Suppressor macrophage treated with lipopolysaccharide for 1 hour (primary cell): Measurements from ENCODE around the gene MAT2A.
A peak's percentile ranks its signal among the peaks of the same experiment; 100 is the strongest.
"Not testable (repeated sequence)": the region's sequence is repeated elsewhere in the genome, so short reads cannot be mapped to it uniquely, and the experiment has no call there.

ENCODE experiments used
- DNase-seq, 3 donors: peaks; one replicate each; pipeline ENCODE4 v3.0.0-alpha.2; 2020 to 2022

The MAT2A gene

DNA sequence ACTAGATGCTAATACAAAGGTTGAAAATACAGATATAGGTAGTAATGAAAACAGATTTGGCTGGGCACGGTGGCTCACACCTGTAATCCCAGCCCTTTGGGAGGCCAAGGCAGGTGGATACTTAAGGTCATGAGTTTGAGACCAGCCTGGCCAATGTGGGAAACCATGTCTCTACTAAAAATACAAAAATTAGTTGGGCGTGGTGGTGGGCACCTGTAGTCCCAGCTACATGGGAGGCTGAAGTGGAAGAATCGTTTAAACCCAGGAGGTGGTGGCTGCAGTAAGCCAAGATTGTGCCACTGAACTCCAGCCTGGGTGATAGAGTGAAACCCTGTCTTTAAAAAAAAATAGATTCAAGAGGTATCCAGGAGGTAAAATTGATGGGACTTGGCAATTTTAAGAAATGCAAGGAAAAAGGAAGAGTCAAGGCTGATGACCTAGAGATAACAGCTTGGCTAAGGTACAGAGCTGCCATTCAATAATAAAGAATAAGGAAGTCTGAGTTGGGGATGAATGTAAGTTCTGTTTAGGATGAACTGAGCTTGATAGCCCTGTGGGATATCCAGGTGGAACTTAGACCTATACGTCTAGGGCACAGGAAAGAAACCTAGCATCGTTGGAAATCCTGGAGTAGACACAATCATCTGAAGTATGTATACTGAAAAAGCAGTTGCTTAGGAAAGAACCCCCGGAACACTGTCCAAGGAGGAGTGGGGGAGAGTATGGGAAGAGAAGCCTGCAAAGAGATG, 9.1 kb downstream of the MAT2A start:
- no peak for DNase-seq

DNA sequence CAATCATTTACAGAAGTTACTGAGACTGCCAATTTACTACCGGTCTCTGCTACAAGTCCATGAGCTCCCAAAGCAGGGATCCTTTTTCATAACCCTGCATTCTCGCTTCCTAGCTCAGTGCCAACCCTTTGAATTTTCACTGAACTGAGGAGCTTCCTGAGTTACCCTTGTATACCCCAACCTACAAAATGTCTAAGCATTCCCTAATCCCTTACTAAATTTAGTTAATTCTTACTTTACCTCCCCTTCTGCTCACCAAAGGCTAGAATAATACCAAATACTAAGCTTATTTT, 9.6 kb downstream of the MAT2A start:
- DNase-seq: no peak

DNA sequence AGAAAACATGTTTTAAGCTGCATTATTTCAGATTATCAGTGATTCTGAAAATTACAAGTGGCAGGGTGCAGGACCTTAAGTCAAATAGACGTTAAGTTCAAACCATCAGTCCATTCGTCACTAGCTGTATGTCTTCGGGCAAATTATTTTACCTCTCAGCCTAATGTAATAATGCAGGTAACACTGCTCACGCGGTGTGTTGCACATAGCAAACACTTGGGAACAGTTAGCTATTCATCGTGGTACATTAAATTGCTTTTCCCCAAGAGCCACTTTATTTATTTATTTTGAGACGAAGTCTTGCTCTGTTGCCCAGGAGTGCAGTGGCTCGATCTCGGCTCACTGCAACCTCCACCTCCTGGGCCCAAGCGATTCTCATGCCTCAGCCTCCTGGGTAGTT, 10.1 kb downstream of the MAT2A start:
- DNase-seq: no peak

DNA sequence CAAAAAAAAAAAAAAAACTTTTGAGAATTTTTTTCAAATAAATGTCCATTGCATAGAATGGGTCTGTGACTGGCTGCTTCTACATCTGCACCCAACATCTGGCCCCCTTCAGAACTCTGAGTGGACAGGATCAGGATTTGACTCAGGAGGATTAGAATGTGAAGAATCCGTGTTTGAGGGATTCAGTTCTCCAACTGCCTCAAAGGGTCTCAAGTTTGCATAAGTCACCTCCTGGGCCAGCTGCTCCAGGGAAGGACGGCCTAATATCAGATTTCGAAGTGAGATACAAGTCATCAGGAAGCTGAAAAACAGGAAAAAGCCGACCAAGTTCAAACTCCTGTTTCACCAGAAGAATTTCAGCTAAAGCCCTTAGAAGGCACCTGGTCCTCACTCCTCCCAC, 10.9 kb downstream of the MAT2A start:
- DNase-seq: no peak

DNA sequence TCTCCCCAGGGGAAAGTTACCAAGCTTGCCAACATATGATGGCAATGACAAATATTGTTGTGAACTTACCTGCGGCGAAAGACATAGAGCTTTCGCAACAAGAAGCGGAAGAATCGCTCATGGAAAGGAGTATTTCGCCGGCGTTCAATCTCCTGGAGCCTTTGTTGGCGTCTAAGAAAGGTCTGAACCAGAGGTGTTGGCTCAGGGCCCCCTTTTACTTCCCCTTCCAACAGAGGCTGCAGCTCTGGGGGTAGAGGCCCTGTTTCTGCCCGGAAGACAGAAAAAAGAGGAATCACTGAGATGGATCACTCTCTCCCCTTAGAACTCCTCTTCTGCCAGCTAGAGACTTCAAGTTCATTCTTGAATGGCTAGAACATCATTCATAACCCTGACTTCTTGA, 11.5 kb downstream of the MAT2A start:
- DNase-seq: peak; percentile 49 to 65 (median 54)

DNA sequence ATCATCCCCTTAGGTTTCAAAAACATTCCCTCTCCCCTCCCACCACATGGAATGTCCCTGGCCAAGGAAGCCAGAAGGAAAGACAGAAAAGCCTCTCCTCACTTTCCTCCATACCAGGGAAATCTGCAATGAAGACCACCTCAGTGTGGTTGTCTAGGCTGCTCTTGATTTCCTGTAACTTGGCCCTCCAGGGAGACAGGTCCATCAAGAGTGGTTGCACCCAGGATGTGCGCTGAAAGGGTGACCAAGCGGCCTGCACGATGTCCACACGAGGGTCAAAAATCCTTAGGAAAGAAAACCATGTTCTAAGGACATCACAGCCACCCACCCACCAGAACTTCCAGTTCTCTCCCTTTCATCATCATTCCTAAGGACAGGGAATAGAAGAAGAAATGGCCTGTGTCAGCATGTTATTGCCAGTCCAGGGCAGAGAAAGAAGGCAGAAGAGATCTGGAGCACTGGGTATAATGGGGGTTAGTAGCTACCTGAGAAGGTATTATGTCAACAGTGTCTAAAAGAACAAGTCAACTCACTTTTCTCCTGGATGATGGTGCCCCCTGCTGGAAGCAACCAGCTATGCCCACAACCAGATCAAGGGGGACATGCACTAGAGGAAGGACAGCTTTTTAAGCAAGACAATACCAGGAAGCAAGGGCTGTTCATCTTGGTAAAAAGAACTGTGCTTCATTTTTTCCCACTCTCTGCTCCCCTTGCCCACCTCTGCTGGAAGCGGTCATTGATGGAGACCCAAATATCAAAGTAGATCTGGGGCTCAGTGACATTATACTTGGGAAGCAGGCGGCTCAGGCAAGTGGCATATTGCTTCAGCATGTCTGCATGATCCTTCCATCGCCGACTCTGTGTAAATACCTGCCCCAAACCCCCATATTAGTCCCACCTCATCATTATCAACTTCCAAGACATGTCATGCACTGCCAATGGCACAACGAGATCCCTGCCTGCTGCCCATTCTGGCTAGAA, 13.0 kb downstream of the MAT2A start:
- DNase-seq: peak; percentile 87

DNA sequence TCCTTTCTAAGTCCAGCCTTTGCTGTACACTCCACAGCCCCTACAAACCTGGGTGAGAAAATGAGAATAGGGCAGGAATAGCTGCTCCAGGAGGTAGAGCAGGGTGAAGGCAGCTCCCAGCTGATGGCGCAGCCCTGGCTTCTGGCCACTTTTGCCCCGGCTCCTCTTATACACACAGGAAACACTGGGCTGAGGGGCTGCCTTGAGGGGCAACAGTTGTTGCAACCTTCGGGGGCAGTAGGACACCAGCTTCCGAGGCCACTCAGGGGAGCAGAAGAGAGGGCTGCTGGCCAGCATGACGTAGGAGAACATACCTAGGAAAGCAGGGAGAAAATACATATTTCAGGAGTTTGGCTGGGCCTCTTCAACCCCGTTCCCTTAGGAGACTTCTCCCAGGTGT, 14.2 kb downstream of the MAT2A start:
- no peak for DNase-seq

DNA sequence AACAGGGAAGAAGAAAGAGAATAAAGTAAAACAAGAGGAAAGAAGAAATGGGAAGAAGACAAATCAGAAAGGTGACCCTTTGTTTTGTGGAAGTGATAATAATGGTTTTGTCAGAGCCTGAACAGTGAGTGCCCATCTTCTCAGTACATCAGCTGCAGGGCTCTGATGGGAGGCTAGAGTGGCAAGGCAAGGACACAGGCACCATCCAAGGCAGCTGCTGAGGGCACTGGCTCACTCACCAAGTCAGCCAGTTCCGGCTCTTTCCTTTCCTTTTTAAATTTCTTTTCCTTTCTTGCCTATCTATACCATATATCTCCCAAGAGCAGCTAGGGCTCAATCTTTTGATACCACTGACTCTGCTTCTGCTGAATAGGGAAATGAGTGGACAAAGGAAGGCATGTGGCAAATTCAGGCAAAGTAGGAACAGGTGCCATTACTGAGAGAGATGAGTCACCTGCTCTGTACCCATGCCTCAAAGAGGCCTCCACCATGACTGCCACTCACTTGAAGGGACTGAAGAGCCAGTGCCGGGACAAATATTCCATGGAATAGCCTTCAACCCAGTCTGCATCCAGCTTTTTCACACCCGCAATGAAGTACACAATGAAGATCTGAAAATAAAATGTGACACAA, 16.1 kb downstream of the MAT2A start:
- DNase-seq: no peak

DNA sequence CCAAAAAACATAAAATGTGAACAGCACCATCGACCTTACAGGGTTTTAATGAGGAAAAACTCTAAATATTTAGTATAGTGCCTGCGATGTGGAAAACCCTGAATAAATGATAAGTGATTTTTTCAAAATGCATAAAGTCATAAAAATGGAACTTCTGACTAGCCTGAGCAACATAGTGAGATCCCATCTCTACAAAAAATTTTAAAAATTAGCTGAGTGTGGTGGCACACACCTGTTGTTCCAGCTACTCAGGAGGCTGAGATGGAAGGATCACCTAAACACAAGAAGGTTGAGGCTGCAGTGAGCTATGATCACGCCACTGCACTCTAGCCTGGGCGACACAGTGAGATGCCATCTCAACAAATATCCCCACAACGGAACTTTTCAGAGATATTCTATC, 18.2 kb downstream of the MAT2A start:
- DNase-seq: no peak

DNA sequence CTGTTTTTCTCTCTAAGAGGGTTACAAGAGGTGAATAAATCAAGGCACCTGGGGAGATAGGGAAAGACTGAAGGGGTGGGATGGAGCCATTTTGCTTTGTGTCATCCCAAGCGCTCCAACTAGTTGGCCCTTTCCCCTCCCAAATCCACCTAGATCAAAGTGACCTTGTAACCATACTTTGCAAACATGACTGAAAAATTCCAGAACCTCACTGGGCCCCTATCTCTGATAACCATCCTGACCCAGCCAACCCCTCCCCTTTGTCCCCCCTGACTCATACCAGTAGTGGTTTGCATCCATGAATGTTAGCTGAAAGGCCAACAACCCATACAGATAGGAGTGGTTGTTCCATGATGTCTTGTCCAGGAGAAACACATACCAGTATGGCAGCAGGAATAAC, 19.2 kb downstream of the MAT2A start:
- no peak for DNase-seq

DNA sequence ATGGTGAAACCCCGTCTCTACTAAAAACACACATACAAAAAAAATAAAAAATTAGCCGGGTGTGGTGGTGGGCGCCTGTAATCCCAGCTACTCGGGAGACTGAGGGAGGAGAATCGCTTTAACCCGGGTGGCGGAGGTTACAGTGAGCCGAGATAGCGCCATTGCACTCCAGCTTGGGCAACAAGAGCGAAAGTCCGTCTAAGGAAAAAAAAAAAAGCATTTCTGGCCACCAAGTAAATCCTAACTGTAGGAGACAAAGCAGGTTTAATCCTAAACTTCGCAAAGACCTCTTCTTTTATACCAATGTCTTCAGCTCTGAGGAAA, 21.4 kb downstream of the MAT2A start:
- DNase-seq: not testable (repeated sequence)

DNA sequence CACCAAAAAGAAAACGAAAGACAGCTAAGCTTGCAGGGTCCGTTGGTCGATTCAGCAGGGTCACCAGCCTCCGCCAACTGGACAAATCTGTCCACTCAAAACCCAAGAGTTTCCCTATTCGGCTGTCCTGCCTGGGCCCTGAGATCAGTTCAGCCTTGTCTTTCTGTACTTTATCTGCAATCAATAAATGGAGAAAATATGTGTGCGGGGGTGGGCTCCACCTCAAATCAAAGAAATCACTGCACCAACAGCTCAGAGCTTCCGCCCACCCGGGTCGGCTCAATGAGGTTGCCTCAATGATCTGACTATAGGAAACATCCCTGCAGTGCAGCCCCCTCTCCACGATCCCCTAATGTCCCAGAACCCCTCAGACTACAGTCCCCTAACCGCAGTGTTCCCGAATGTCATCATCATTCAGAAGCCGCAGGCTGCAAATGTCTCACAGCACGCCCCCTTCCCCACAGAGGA, 21.9 kb downstream of the MAT2A start:
- peak in 1 of 3 donors; percentile 31 for DNase-seq

DNA sequence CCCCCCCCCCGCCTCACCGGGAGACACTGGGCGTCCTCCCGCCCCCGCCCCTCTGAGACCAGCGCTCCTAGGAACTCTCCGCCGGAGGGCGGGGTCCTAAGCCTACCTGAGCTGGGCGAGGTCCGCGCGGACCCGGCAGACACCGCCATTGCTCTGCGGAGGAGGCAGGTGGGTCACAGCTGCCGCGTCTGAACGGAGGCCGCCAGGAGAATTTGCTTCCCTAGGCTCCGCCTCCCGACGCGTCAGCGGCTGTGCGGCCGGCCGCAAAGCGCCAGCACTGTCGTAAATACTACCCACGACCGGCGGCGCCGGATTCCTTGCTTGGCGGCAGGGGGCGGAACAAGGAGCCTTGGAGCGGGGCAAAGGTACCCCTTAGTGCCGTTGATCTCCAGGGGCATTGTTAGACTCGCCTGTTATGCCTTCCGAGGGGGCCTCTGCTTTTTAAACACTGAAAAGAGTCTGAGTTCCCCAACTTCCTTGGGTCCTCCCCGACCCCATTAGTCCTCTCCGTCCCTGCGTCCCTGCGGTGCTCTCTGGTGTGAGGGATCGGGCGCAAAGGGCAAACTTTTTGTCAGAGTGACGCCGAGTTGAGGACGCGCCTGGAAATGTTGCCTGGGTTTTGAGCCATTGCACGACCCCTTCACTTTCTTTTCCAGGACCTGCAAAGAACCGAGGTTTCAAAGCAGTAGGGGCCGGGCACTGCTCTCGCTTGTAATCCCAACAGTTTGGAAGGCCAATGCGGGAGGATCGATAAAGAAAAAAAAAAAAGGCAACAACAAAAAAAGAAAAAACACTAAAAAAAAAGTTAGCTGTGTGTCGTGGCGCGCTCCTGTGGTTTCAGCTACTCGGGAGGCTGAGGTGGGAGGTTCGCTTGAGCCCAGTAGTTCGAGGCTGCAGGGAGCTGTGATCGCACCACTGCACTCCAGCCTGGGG, 22.6 kb downstream of the MAT2A start, which contains the start of gene GGCX:
TSS of gene GGCX (minus strand) at position 214 of the 933 bp plus-strand sequence. CDS start at position 149, 65 bp downstream.
- DNase-seq: peak; percentile 95 to 98 (median 98)

DNA sequence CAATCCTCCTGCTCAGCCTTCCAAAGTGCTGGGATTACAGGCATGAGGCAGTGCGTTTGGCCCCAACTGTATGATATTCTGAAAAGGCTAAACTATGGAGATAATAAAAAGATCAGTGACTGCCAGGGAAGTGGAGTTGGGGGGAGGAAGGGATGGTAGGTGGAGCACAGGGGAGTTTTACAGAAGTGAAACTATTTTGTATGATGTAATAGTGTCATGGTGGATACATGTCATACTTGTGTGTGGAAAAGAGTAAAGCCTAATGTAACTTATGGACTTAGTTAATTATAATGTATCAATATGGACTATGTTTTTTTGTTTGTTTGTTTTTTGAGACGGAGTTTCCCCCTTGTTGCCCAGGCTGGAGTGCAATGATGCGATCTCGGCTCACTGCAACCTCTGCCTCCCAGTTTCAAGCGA, 25.2 kb downstream of the MAT2A start:
- peak; percentile 72 to 89 (median 87) for DNase-seq

DNA sequence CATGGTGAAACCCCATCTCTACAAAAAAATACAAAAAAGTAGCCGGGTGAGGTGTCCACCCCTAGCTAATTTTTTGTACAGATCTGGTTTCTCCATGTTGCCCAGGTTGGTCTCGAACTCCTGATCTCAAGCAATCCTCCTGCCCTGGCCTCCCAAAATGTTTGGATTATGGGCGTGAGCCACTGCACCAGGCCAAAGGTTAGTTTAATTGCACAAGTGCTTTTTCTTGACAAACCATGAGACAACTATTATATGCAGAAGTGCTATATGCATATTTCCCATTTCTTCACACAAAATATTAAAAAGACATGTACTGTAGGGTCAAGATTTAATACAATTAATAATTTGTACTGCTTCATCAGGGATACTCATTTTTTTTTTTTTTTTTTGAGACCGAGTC, 27.3 kb downstream of the MAT2A start:
- no peak for DNase-seq

DNA sequence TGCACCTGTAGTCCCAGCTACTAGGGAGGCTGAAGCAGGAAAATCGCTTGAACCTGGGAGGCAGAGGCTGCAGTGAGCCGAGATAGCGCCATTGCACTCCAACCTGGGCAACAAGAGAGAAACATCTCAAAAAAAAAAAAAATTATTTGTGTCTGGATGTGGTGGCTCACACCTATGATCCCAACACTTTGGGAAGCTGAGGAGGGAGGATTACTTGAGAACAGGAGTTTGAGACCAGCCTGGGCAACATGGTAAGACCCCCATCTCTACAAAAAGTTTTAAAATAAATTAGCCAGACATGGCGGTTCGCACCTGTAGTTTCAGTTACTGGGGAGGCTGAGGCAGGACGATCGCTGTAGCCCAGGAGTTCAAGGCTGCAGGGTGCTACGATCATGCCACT, 36.8 kb downstream of the MAT2A start:
- no peak for DNase-seq

DNA sequence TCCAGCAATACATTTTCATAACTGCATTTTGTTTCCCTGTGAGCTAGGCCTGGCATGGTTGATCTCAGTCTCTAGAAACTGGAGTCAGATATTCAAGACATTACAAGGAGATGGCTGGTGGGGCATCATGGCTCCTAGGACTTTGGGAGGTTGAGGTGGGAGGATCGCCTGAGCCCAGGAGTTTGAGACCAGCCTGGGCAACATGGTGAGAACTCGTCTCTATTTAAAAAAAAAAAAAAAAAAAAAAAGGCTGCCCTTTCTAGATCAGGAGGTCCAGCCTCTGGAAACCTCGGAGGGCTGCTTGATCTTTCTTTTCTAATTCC, 38.1 kb downstream of the MAT2A start:
- no peak for DNase-seq

DNA sequence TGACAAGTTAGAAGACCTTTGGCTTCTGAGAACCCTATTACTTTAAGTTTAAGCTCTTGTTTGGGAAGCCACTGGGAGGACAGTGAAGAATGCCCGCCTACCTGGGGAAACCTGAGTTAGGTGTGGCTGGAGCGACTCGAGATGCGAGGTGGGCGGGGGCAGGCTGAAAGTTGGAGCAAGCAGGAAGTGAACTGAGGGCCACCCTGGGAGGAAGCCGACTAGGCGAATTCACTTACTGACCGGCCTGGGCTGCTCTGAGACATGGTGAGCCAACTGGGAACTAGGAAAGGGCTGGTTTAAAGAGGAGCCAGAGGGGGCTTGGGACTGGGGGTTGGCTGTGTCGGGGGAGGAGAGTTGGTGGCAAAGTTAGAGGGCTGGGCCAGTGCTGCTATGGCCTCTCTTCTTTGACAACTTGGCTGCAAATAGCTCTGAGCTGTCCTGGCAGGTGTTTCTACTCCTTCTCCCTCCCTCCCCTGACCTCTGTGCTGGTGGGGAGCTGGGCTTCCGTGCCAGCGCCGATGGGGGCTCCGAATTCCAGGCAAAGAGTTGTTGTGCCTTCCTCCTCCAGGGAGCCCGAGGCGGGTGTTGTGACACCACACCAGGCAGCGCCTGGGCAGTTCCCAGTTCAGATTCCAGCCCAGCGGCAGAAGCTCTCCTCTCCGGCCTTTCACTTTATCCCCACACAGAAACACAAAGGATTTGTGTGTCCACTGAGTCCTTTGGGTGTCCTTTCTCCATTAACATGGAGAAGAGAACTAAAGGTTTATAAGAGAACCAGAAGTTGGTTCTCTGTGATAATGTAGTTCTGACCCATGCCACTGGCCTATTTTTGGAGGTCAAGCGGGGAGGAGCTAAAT, 38.6 kb downstream of the MAT2A start, which contains the start of gene VAMP8:
TSS of gene VAMP8 (plus strand) at position 201 of the 857 bp plus-strand sequence. CDS start at position 262, 61 bp downstream.
- DNase-seq: peak; percentile 55 to 72 (median 60)

DNA sequence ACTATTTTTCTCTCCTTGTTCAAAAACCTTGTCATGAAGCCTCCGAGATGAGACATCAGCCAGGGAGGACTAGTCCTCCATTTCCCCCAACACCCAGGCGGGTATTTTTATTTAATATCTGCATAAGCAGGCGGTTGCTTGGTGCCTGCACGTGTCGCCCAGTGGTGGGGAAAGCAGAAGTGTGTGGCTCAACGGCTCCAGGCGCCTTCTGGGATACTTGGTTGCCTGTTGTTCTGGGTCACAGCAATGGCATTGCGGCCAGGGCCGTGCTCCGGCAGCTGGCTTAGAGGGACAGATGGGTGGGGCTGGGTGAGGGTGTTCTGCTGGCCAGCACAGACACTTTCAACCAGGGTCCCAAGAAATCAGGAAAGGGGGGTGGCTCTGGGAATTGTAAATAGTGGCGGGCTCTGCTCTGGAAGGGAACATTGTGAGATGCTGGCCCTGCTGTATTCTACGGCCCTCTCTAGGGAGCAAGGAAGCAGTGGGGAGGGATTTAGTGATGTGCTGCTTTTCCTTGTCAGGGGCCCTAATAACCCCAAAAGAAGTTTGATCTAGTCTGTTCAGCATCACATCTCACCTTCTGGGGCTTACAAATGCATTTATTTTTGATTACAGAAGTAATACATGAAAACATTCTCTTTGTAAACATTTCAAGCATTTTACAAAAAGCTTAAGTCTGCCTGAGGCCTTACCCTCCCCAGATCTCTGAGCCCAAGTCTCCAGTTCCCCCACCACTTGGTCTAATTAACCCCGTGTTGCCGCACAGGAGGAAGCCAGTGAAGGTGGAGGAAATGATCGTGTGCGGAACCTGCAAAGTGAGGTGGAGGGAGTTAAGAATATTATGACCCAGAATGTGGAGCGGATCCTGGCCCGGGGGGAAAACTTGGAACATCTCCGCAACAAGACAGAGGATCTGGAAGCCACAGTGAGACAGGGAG, 39.5 kb downstream of the MAT2A start:
- DNase-seq: peak; percentile 73 to 82 (median 81)

DNA sequence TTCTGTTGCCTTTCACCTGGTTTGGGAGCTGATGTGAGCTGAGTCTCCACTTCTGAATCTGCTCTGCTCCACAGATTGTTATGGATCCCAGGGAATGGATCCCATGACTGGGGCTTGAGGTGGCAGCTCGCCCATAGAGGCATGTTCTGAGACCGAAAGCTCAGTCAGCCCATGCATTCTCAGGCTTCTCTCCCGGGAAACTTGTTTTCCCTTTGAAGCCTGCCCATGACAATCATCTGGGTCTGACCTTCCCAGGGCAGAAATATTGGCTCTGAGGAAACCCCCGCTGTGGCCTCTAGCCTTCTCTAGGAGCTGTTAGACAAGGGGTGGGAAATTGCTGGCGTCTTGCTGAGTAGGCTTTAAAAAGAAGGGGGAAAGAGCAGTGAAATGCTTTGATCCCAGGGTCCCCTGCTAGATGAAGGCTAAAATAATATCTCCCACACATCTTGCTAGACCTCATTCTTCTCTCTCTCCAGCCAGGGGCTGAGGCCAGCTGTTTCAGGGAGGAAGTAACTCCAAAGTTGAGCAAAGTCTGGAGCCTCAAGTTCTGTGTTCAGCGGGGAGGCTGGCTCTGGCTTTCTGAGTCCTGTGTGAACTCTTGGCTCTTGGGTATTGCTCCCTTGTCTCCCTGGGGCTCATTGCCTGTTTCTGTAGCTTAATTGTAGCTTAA, 40.4 kb downstream of the MAT2A start:
- DNase-seq: peak; percentile 70 to 72 (median 71)
